ENCODE measurements around the gene TSPAN18. TPM values are rescaled to one million over a fixed set of nuclear protein-coding genes. Genes with fewer than 3 reads are reported as not detected.

The TSPAN18 gene
- total RNA-seq, 2 experiments from 2014 or later = 38.7 to 42.3 TPM

DNA sequence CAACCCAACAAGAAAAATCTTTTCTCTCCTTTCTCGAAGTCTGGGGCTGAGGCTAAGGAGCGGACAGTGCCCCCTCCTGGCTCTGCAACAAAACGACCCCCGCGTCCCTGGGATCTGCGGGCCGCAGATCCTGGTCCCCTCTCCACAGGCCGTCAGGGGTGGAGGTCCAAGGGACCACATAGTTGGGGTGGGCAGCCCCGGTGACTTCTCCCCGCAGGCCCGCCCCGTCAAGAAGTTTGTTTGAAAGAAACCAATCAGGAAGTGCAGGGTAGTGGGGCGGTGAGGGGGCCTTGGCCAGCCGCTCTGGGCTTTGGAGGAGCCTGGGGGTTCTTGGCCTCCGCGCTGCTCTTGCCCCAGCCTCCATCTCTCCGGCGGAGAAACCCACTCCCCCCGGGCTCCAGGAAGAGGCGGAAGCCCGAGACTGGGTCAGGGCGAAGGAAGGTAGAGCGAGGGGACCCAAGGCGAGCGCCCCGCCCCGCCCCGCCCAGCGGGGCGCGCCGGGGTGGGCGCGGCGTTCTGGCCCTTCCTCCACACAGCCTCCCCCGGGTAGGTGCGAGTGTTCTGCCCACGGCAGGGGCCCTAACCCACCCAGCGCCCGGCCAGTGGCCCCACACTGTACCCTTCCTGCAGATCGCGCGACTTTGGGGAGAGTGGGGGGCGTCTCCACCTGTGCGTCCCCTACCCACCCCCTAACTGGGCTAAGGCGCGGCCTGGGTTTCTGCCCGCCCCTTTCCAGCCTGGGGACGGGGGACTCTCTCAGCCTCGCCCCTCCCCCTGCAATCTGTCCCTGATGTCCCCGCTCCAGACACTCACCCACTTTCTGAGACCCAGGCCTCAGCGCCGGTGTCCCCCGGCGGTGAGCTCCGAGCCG, 222.6 kb downstream of the TSPAN18 start:
- peaks cover 31% of the 10 kb centered on the region for H3K27me3 Mint-ChIP-seq
- no peak for DNase-seq
- ChIA-PET POLR2A (no interaction called here), CTCF (interaction anchor here (1.3 to 4.0 kb wide), 6 partner anchors 13 to 162 kb away, joined by 3 to 30 read pairs (median 4); no protein-coding TSS in a partner anchor)
- no peaks in the 10 kb centered on the region for H3K36me3 Mint-ChIP-seq (ENCODE audit: low read depth)
- H3K4me1 Mint-ChIP-seq = peaks cover 8% of the 10 kb centered on the region
- no peaks in the 10 kb centered on the region for H3K9me3 Mint-ChIP-seq
- no peak overlapping the region for H3K27ac Mint-ChIP-seq
- H3K4me3 Mint-ChIP-seq = peak overlapping the region; percentile 7

DNA sequence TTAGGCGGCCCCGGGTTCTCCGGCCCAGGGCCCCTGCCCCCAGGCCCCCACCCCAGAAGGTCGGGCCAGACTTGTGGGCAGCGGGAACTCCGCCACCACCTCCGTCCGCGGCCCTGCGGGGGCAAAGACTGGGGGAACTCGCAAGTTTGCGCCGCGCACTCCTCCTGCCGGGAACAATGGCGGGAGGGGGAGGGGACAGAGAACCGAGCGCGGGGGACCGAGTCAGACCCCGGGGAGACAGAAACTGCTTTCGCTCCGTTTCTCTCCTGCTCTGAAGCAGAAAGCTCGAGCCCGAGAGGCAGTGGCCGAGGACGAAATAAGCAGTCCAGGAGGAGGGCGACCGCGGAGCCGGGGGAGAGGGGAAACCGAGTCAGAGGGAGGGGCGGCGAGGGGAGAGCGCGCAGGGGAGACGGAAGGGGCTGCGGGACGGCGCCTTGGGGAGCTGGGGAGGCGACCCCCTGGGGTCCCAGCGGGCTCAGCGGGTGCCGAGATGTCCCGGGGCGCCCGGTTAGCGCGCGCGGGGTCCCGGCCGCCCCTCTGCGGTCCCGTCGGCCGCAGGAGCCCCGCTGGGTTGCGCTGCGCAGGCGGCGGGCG, 223.4 kb downstream of the TSPAN18 start:
- POLR2A ChIA-PET = no interaction called here
- Mint-ChIP-seq H3K4me1 (peaks cover 10% of the 10 kb centered on the region), H3K9me3 (no peaks in the 10 kb centered on the region), H3K36me3 (ENCODE audit: low read depth) (no peaks in the 10 kb centered on the region), H3K4me3 (peak overlapping the region; percentile 49), H3K27me3 (peaks cover 31% of the 10 kb centered on the region), H3K27ac (no peak overlapping the region)
- DNase-seq = no peak
- CTCF ChIA-PET = interaction anchor here (1.0 to 1.3 kb wide), 4 partner anchors 14 to 161 kb away, joined by 3 to 4 read pairs (median 4); no protein-coding TSS in a partner anchor

- H3K4me1 Mint-ChIP-seq = peaks cover 12% of the 10 kb centered on the region
- peak within 1 kb of the TSS; percentile 57 for H3K4me3 Mint-ChIP-seq
- H3K9me3 Mint-ChIP-seq = no peaks in the 10 kb centered on the region
- peaks cover 31% of the 10 kb centered on the region for H3K27me3 Mint-ChIP-seq
- no peaks in the 10 kb centered on the region for H3K36me3 Mint-ChIP-seq (ENCODE audit: low read depth)
- H3K27ac Mint-ChIP-seq = no peak within 1 kb of the TSS
- CTCF ChIA-PET = interaction anchor here (1.0 to 1.3 kb wide), 4 partner anchors 14 to 160 kb away, joined by 3 to 4 read pairs (median 4); no protein-coding TSS in a partner anchor
- POLR2A ChIA-PET = no interaction called here
- DNase-seq = peak; percentile 44
Measured at GRCh38 chr11:44950625-44951476, 224.1 kb downstream of the TSPAN18 start, which contains the start of gene TP53I11. Gene TP53I11 (minus strand): TSS chr11:44950883. CDS start chr11:44938335, 12,548 bp downstream.

DNA sequence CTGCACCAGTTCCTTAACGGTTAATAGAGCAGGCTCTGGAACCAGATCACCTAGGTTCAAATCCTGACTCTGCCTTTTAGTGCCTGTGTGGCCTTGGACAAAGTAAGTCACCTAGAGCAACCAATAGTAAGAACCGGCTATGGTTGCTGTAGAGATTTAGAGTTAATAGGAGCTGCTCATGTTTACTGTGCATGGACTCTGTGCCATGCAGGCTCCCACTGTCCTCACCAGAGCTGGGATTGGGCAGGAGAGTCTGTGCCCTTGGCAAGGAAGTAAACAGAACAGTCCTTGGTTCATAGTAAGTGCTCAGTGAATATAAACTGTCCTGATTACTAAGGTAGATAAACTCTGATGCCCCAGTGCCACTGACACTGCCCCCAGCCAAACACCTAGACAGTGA, 225.3 kb downstream of the TSPAN18 start:
- Mint-ChIP-seq H3K4me1 (peaks cover 12% of the 10 kb centered on the region), H3K9me3 (no peaks in the 10 kb centered on the region), H3K27ac (no peak overlapping the region), H3K36me3 (ENCODE audit: low read depth) (no peaks in the 10 kb centered on the region), H3K4me3 (no peak overlapping the region), H3K27me3 (peaks cover 31% of the 10 kb centered on the region)
- ChIA-PET CTCF (interaction anchor here (1.2 kb wide), 1 partner anchor 15 kb away, joined by 3 read pairs; no protein-coding TSS in a partner anchor), POLR2A (no interaction called here)
- no peak for DNase-seq

GRCh38 chr11:44952500-44953260, 225.9 kb downstream of the TSPAN18 start:
- no peak for DNase-seq
- Mint-ChIP-seq H3K4me3 (no peak overlapping the region), H3K36me3 (ENCODE audit: low read depth) (no peaks in the 10 kb centered on the region), H3K27ac (no peak overlapping the region), H3K4me1 (peaks cover 12% of the 10 kb centered on the region), H3K9me3 (no peaks in the 10 kb centered on the region), H3K27me3 (peaks cover 25% of the 10 kb centered on the region)
- CTCF ChIA-PET = interaction anchor here (1.0 to 1.2 kb wide), 2 partner anchors 16 to 153 kb away, joined by 3 read pairs; no protein-coding TSS in a partner anchor
- POLR2A ChIA-PET = no interaction called here

DNA sequence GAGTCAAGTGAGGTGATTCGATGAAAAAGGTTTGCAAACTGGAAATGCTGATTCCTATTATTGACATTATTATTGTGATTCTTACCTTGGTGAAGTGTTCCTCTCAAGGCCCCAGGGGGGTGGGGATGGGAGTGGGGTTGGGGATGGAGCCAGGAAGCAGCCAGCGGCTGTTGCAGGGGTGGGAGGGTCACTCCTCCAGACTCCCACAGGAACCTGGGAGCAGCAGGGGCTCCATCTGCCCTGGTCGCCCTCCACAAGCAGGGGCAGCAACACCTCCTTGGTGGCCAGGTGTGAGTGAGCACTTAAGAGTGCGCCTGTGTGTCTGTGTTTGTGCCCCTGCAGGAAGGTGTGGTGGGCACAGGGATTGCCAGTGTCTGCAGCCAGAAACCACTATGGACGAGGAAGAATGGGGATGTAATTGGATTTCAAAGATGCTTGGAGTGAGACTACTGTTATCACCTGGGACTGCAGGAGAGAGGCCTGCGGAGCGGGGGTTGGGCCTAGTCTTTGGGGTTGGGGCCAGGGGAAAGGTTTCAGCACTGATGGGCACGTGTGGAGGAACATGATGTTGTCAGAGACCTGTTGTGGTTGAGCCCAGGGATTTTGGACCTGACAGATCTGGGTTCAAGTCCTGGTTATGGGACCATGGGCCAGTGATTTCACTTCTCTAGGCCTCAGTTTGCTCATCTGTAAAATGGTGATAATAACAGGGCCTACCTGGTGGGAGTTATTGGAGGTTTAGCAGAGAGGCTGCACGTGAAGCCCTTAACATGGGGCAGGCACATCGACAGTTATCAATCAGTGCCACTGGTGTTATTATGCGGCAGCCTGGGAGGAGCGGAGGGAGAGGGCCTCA, 227.5 kb downstream of the TSPAN18 start:
- ChIA-PET CTCF (interaction anchor here (1.5 kb wide), 1 partner anchor 18 kb away, joined by 4 read pairs; no protein-coding TSS in a partner anchor), POLR2A (no interaction called here)
- H3K4me3 Mint-ChIP-seq = no peak overlapping the region
- H3K27me3 Mint-ChIP-seq = peaks cover 11% of the 10 kb centered on the region
- H3K4me1 Mint-ChIP-seq = peaks cover 9% of the 10 kb centered on the region
- H3K9me3 Mint-ChIP-seq = no peaks in the 10 kb centered on the region
- DNase-seq = no peak
- H3K27ac Mint-ChIP-seq = no peak overlapping the region
- H3K36me3 Mint-ChIP-seq (ENCODE audit: low read depth) = no peaks in the 10 kb centered on the region

GRCh38 chr11:44955015-44955738, 228.4 kb downstream of the TSPAN18 start:
- Mint-ChIP-seq H3K4me1 (peaks cover 9% of the 10 kb centered on the region), H3K36me3 (ENCODE audit: low read depth) (no peaks in the 10 kb centered on the region), H3K27ac (no peak overlapping the region), H3K9me3 (no peaks in the 10 kb centered on the region), H3K4me3 (no peak overlapping the region), H3K27me3 (peaks cover 8% of the 10 kb centered on the region)
- ChIA-PET CTCF (interaction anchor here (1.5 kb wide), 1 partner anchor 19 kb away, joined by 4 read pairs; no protein-coding TSS in a partner anchor), POLR2A (interaction anchor here (0.9 kb wide), 1 partner anchor 126 kb away, joined by 3 read pairs; no protein-coding TSS in a partner anchor)
- no peak for DNase-seq

- Mint-ChIP-seq H3K4me3 (no peak overlapping the region), H3K36me3 (ENCODE audit: low read depth) (no peaks in the 10 kb centered on the region), H3K9me3 (no peaks in the 10 kb centered on the region), H3K27ac (no peak overlapping the region), H3K27me3 (peaks cover 2% of the 10 kb centered on the region), H3K4me1 (peaks cover 4% of the 10 kb centered on the region)
- ChIA-PET CTCF (no interaction called here), POLR2A (no interaction called here)
- no peak for DNase-seq
Measured at GRCh38 chr11:44957040-44957515, 230.3 kb downstream of the TSPAN18 start.

GRCh38 chr11:44957776-44958564, 231.2 kb downstream of the TSPAN18 start:
- peaks cover 2% of the 10 kb centered on the region for H3K27me3 Mint-ChIP-seq

GRCh38 chr11:44959064-44959463, 232.3 kb downstream of the TSPAN18 start:
- H3K27ac Mint-ChIP-seq = no peak overlapping the region
- no peaks in the 10 kb centered on the region for H3K36me3 Mint-ChIP-seq (ENCODE audit: low read depth)
- peaks cover 2% of the 10 kb centered on the region for H3K27me3 Mint-ChIP-seq
- ChIA-PET POLR2A (no interaction called here), CTCF (interaction anchor here (1.7 kb wide), 1 partner anchor 23 kb away, joined by 9 read pairs; no protein-coding TSS in a partner anchor)
- H3K4me3 Mint-ChIP-seq = no peak overlapping the region
- no peak for DNase-seq
- no peaks in the 10 kb centered on the region for H3K9me3 Mint-ChIP-seq
- peaks cover 4% of the 10 kb centered on the region for H3K4me1 Mint-ChIP-seq

More at GRCh38 chr11:44957776-44958564, 231.2 kb downstream of the TSPAN18 start:
- ChIA-PET CTCF (interaction anchor here (0.6 kb wide), 1 partner anchor 139 kb away, joined by 3 read pairs; no protein-coding TSS in a partner anchor), POLR2A (no interaction called here)
- no peaks in the 10 kb centered on the region for H3K36me3 Mint-ChIP-seq (ENCODE audit: low read depth)
- H3K27ac Mint-ChIP-seq = no peak overlapping the region
- H3K4me3 Mint-ChIP-seq = no peak overlapping the region
- peaks cover 4% of the 10 kb centered on the region for H3K4me1 Mint-ChIP-seq
- H3K9me3 Mint-ChIP-seq = no peaks in the 10 kb centered on the region
- no peak for DNase-seq

Measured in activated CD4-positive, alpha-beta memory T cell treated with anti-CD3 and anti-CD28 coated beads, Interleukin-2, amount 10 ng/mL, durations not matched to agents 7 days and 5 days (primary cell).